Neuronal stem cell (in vitro differentiated cells): ENCODE results near the gene ARHGAP18.

ENCODE experiments used
- DNase-seq: peaks from one replicate; pipeline ENCODE4 v3.0.0-alpha.2; 2013; ENCODE audit warnings: low spot score
- H2AFZ ChIP-seq: one replicate; pipeline ENCODE4 v1.6.1; 2013; ENCODE audit warnings: mild to moderate bottlenecking, low read length, inconsistent platforms
- H2AK5ac ChIP-seq: 2 replicates; pipeline ENCODE4 v1.6.1; 2013; ENCODE audit warnings: low read depth, mild to moderate bottlenecking, inconsistent platforms, low read length, moderate library complexity, mixed read lengths
- H2BK120ac ChIP-seq: 2 replicates; pipeline ENCODE4 v1.6.1; 2013; ENCODE audit warnings: low read depth, mild to moderate bottlenecking, inconsistent platforms, low read length, moderate library complexity, mixed read lengths
- H2BK12ac ChIP-seq: one replicate; pipeline ENCODE4 v1.6.1; 2013; ENCODE audit warnings: low read length, inconsistent platforms
- H2BK15ac ChIP-seq: 2 replicates; pipeline ENCODE4 v1.6.1; 2013; ENCODE audit warnings: mild to moderate bottlenecking, low read length, inconsistent platforms, mixed read lengths
- H2BK5ac ChIP-seq: one replicate; pipeline ENCODE4 v1.6.1; 2013; ENCODE audit warnings: inconsistent platforms, mild to moderate bottlenecking, low read length, moderate library complexity
- H3K14ac ChIP-seq: one replicate; pipeline ENCODE4 v1.6.1; 2013; ENCODE audit warnings: low read length, inconsistent platforms
- H3K18ac ChIP-seq: 2 replicates; pipeline ENCODE4 v1.6.1; 2013; ENCODE audit warnings: low read length, inconsistent platforms
- H3K23ac ChIP-seq: 2 replicates; pipeline ENCODE4 v1.6.1; 2013; ENCODE audit warnings: low read depth, mild to moderate bottlenecking, mixed read lengths, low read length, inconsistent platforms; ENCODE audit not compliant: poor library complexity
- H3K27ac ChIP-seq: replicated peaks from 3 replicates; pipeline ENCODE4 v1.5.1; 2013; ENCODE audit warnings: low read length, inconsistent platforms
- H3K27me3 ChIP-seq, 3 experiments: 2 replicates each; pipeline ENCODE4 v1.6.1; 2013; ENCODE audit warnings: low read length in 3 of 3, mild to moderate bottlenecking in 2 of 3, inconsistent platforms in 1 of 3, low read depth in 1 of 3, mixed read lengths in 1 of 3, moderate library complexity in 1 of 3; ENCODE audit not compliant: control insufficient read depth in 3 of 3, insufficient read depth in 3 of 3
- H3K36me3 ChIP-seq, 2 donors: replicated peaks in 1 of 2; 2 replicates each; pipeline ENCODE4 v1.6.1; 2013; ENCODE audit warnings: low read length in 2 of 2; ENCODE audit not compliant: control insufficient read depth in 2 of 2, insufficient read depth in 2 of 2
- H3K4ac ChIP-seq: 2 replicates; pipeline ENCODE4 v1.6.1; 2013; ENCODE audit warnings: inconsistent platforms, mild to moderate bottlenecking, low read length, moderate library complexity
- H3K4me1 ChIP-seq, 2 donors: 1 replicate in 1 of 2; 2 replicates in 1 of 2; pipeline ENCODE4 v1.6.1; 2013; ENCODE audit warnings: low read length in 2 of 2, low read depth in 1 of 2; ENCODE audit not compliant: control insufficient read depth in 2 of 2, insufficient read depth in 1 of 2
- H3K4me2 ChIP-seq: one replicate; pipeline ENCODE4 v1.6.1; 2013; ENCODE audit warnings: mild to moderate bottlenecking, low read length, inconsistent platforms; ENCODE audit not compliant: insufficient read depth, poor library complexity, severe bottlenecking
- H3K4me3 ChIP-seq, 2 donors: 2 replicates each; pipeline ENCODE4 v1.5.1; 2013; ENCODE audit warnings: low read length in 2 of 2, mild to moderate bottlenecking in 2 of 2, inconsistent platforms in 1 of 2, moderate library complexity in 1 of 2
- H3K79me1 ChIP-seq: one replicate; pipeline ENCODE4 v1.6.1; 2013; ENCODE audit warnings: low read depth, mild to moderate bottlenecking, inconsistent platforms, low read length, moderate library complexity
- H3K9ac ChIP-seq: one replicate; pipeline ENCODE4 v1.6.1; 2013; ENCODE audit warnings: mild to moderate bottlenecking, low read depth, low read length, inconsistent platforms; ENCODE audit not compliant: poor library complexity
- H3K9me3 ChIP-seq, 2 donors: replicated peaks in 1 of 2; 2 replicates each; pipeline versions ENCODE3 to v1.6.1; 2013; ENCODE audit warnings: low read length in 2 of 2, mild to moderate bottlenecking in 2 of 2, inconsistent platforms in 1 of 2, low read depth in 1 of 2, mixed read lengths in 1 of 2, moderate library complexity in 1 of 2; ENCODE audit not compliant: control insufficient read depth in 2 of 2, insufficient read depth in 1 of 2
- H4K8ac ChIP-seq: one replicate; pipeline ENCODE4 v1.6.1; 2013; ENCODE audit warnings: low read depth, mild to moderate bottlenecking, inconsistent platforms, low read length, moderate library complexity
- H4K91ac ChIP-seq: one replicate; pipeline ENCODE4 v1.6.1; 2013; ENCODE audit warnings: low read length, low read depth, mild to moderate bottlenecking, inconsistent platforms; ENCODE audit not compliant: poor library complexity
- WGBS, 2 donors: extraction: QIAGEN DNeasy Blood & Tissue Kit; methylation state at CpG; one replicate each; pipeline ENCODE4 v1.1.7; 2013; ENCODE audit warnings: missing lambda C conversion rate in 2 of 2, mixed read lengths in 1 of 2; ENCODE audit not compliant: insufficient read length in 2 of 2, insufficient replicate concordance in 1 of 2; ENCODE audit errors: extremely low coverage in 2 of 2; 5-methylcytosine and 5-hydroxymethylcytosine counted together

The ARHGAP18 gene

DNA sequence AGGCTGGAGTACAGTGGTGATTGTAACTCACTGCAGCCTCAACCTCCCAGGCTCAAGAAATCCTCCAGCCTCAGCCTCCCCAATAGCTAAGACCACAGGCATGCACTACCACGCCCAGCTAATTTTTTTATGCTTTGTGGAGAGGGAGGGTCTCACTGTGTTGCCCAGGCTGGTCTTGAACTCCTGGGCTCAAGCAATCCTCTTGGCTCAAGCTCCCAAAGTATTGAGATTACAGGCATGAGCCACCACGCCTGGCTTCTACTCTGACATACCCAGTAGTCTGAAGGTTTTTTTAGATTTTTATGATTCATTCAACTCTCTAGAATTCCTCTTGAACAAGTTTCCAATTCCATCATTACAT lies 1.3 kb upstream of the ARHGAP18 start:
- H3K79me1 ChIP-seq: no peaks in the 10 kb centered on the region
- no peaks in the 10 kb centered on the region for H3K36me3 ChIP-seq
- no peak overlapping the region for H3K23ac ChIP-seq
- no peak overlapping the region for H3K18ac ChIP-seq
- no peak overlapping the region for H2BK15ac ChIP-seq
- H4K91ac ChIP-seq: no peak overlapping the region
- no peak overlapping the region for H2AK5ac ChIP-seq
- no peak overlapping the region for H4K8ac ChIP-seq
- no peak for DNase-seq
- no peaks in the 10 kb centered on the region for H3K27me3 ChIP-seq
- no peak overlapping the region for H3K9ac ChIP-seq
- WGBS, 2 donors: no CpG with 5 or more reads among the region's 2 CpGs
- no peak overlapping the region for H3K4ac ChIP-seq
- H2AFZ ChIP-seq: no peak overlapping the region
- H3K4me3 ChIP-seq: no peak overlapping the region
- no peaks in the 10 kb centered on the region for H3K9me3 ChIP-seq
- no peak overlapping the region for H2BK5ac ChIP-seq
- H2BK12ac ChIP-seq: no peak overlapping the region
- no peak overlapping the region for H2BK120ac ChIP-seq
- H3K4me2 ChIP-seq: no peak overlapping the region
- H3K4me1 ChIP-seq: peaks cover 9% of the 10 kb centered on the region in 2 donors
- no peak overlapping the region for H3K14ac ChIP-seq
- H3K27ac ChIP-seq: no peak overlapping the region

DNA sequence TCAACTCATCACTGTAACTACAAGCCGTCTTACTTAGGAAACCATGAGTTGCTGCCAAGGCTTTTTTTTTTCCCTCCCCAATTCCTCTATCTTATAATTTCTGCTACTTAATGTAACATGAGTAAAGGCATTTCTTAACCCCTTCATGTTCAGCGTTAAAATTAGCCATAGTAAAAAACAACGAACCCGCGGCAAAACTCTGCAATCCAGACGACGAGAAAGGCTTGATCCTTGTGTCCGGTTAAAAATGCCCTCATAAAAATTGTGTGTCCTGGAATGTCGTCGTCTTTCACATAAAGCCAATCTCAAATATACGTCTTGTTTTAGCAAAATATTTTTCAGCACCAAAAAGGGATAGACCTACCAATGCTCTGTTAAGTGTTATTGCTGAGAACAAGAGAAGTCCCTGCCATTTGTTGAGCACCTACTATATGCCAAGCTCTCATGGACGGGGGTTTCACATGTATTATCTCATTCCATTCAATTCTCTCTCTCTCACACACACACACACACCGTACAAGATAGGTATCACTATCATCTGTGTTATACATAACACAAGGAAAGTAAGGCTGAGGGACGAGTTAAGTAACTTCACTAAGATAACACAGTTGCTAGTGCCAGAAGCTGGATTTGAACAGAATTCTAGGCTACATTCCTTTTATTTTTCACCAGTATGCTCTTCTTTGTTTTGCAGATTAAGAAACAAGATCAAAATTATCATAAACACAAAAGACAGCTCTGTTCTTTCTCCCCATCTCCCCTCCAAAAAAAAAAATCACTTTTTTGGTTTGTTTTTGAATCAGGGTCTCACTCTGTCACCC lies 683 bp upstream of the ARHGAP18 start:
- H3K4me2 ChIP-seq: peak overlapping the region; percentile 27
- DNase-seq: no peak
- no peaks in the 10 kb centered on the region for H3K9me3 ChIP-seq
- H2BK5ac ChIP-seq: no peak overlapping the region
- H3K79me1 ChIP-seq: no peaks in the 10 kb centered on the region
- H2AK5ac ChIP-seq: no peak overlapping the region
- H4K8ac ChIP-seq: no peak overlapping the region
- peaks cover 9% of the 10 kb centered on the region in 2 donors for H3K4me1 ChIP-seq
- H3K23ac ChIP-seq: no peak overlapping the region
- no peaks in the 10 kb centered on the region for H3K36me3 ChIP-seq
- peak overlapping the region in 1 of 2 donors; percentile 60 for H3K4me3 ChIP-seq
- no peak overlapping the region for H2BK120ac ChIP-seq
- H3K9ac ChIP-seq: no peak overlapping the region
- peak overlapping the region; percentile 96 for H2AFZ ChIP-seq
- H3K18ac ChIP-seq: no peak overlapping the region
- H3K27ac ChIP-seq: no peak overlapping the region
- H3K4ac ChIP-seq: no peak overlapping the region
- H3K27me3 ChIP-seq: no peaks in the 10 kb centered on the region
- no peak overlapping the region for H2BK12ac ChIP-seq
- H2BK15ac ChIP-seq: no peak overlapping the region
- H3K14ac ChIP-seq: no peak overlapping the region
- WGBS, 2 donors: no CpG with 5 or more reads among the region's 14 CpGs
- H4K91ac ChIP-seq: no peak overlapping the region

DNA sequence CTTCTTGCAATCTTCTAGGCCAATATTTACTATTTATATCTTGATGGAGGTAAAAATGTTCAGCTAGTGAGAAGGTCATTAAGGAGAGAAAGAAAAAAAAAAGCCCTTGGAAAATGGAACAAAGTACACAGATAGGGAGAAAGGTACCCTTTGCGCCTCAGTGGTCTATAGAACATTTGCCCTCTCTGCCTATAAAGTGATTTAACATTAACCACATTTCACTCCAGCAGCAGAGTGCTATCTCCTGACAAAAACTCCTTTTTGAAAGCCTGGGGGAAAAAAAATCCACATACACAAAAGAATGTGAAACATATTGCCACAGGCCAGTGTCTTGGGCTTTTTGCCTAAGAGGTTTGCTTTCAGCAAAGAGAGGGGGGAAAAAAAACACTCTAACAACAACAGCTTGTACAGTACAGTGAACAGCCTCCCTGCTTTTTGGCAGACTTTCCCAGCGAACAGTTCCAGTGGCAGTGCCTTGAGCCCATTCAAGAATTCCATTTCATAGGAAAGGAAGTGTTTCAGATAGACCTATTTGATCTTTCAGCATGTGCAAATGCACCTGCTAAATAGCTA lies 695 bp downstream of the ARHGAP18 start:
- H2AFZ ChIP-seq: peak overlapping the region; percentile 96
- no peak overlapping the region for H4K91ac ChIP-seq
- no peak overlapping the region for H2BK12ac ChIP-seq
- no peak overlapping the region for H4K8ac ChIP-seq
- H3K23ac ChIP-seq: no peak overlapping the region
- no peak overlapping the region for H2BK120ac ChIP-seq
- DNase-seq: no peak
- H3K27me3 ChIP-seq: no peaks in the 10 kb centered on the region
- no peak overlapping the region for H3K27ac ChIP-seq
- H3K4me2 ChIP-seq: peak overlapping the region; percentile 46
- peak overlapping the region in 1 of 2 donors; percentile 60 for H3K4me3 ChIP-seq
- H2AK5ac ChIP-seq: no peak overlapping the region
- H3K4ac ChIP-seq: no peak overlapping the region
- H2BK5ac ChIP-seq: no peak overlapping the region
- peaks cover 9% of the 10 kb centered on the region in 2 donors for H3K4me1 ChIP-seq
- no CpG with 5 or more reads among the region's 2 CpGs for WGBS, 2 donors
- no peaks in the 10 kb centered on the region for H3K9me3 ChIP-seq
- H3K79me1 ChIP-seq: no peaks in the 10 kb centered on the region
- no peak overlapping the region for H3K18ac ChIP-seq
- no peaks in the 10 kb centered on the region for H3K36me3 ChIP-seq
- no peak overlapping the region for H3K14ac ChIP-seq
- no peak overlapping the region for H3K9ac ChIP-seq
- no peak overlapping the region for H2BK15ac ChIP-seq

DNA sequence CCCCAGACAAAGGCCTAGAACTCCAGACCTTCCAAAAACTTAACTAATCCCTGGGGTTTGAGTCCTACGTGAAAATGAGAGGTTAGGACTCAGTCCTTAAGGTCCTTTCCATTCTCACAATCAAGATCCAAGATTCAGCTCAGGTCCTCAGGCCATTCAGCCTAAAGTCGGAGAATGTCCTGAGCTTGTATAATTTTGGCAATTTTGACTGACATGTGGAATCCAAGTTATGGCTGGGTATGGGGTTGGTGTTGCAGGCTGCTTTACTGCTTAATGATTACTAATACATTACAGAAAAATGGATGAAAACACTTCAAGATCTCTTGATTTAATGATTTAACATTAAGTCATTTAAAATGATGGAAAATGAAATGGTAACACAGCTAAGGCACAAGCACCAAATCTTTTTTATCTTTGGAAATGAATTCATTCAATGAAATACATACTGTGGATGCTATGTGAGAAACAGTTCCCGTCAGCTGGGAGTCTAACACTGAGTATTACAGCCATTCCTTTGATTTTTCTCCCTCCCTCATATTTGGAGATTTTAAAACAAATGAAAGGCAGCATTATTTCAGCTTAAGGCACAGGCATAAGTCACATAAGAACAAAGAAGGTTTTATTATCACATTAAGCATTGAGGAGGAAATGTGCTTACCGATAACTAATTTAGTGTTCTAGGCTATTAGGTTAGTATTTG lies 1.3 kb downstream of the ARHGAP18 start:
- no peak overlapping the region for H2BK12ac ChIP-seq
- H4K91ac ChIP-seq: no peak overlapping the region
- no peak overlapping the region for H4K8ac ChIP-seq
- H3K27ac ChIP-seq: no peak overlapping the region
- H3K23ac ChIP-seq: no peak overlapping the region
- no peak overlapping the region for H3K9ac ChIP-seq
- no peak overlapping the region for H3K4ac ChIP-seq
- no peaks in the 10 kb centered on the region for H3K36me3 ChIP-seq
- WGBS, 2 donors: no CpG with 5 or more reads among the region's 4 CpGs
- H3K4me3 ChIP-seq: no peak overlapping the region
- H2BK120ac ChIP-seq: no peak overlapping the region
- H3K79me1 ChIP-seq: no peaks in the 10 kb centered on the region
- H3K4me2 ChIP-seq: no peak overlapping the region
- peaks cover 9% of the 10 kb centered on the region in 2 donors for H3K4me1 ChIP-seq
- H2BK5ac ChIP-seq: no peak overlapping the region
- H3K27me3 ChIP-seq: no peaks in the 10 kb centered on the region
- no peak overlapping the region for H3K14ac ChIP-seq
- no peak for DNase-seq
- no peak overlapping the region for H2BK15ac ChIP-seq
- H2AK5ac ChIP-seq: no peak overlapping the region
- H2AFZ ChIP-seq: no peak overlapping the region
- H3K9me3 ChIP-seq: no peaks in the 10 kb centered on the region
- no peak overlapping the region for H3K18ac ChIP-seq
